ENCODE results near the gene NRL. TPM values are rescaled to one million over a fixed set of nuclear protein-coding genes. Genes with fewer than 3 reads are reported as not detected.

Gene NRL
- total and polyA plus RNA-seq, 8 donors, result 0.37 to 2.4 (median 1.4) TPM

DNA sequence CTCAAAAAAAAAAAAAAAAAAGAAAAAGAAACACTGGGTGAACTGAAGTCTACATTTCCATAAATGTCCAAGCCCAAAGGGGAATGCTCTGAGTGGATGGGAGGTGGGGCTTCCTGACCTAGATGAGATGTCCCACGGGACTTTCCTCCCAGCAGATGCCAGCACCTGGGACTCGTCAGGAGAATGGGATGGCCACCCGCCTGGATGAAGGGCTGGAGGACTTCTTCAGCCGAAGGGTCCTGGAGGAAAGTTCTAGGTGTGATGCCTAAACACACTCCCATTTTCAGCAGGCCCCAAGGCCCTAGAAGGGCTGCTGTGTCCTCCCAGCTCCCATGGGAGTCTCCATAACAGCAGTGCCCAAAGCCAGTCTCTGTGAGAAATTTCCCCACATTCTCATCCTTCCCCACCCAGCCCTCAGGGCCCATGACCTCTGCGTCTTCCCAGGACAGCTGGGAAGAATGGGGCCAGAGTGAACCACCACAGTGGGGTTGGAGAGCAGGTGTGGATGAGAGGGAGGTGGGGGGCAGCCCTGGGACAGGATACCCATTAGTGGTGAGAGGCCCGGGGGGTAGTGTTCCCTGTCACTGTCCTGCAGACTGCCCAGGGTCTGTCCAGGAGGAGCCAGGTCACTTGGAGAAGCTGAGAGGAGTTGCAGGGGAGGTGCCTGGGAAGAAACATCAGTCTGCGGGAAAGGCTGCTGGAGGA lies 50.5 kb downstream of the NRL start:
- Histone ChIP-seq H3K4me3 (no peak overlapping the region), H3K4me1 (peaks cover 8 to 10% (median 9%) of the 10 kb centered on the region in 3 donors), H3K9me3 (no peaks in the 10 kb centered on the region), H3K27me3 (no peaks in the 10 kb centered on the region), H3K36me3 (no peaks in the 10 kb centered on the region), H3K27ac (no peak overlapping the region)
- intact Hi-C loops (cut with DNase I), result no loop called here
- TF ChIP-seq, protein P1, sequence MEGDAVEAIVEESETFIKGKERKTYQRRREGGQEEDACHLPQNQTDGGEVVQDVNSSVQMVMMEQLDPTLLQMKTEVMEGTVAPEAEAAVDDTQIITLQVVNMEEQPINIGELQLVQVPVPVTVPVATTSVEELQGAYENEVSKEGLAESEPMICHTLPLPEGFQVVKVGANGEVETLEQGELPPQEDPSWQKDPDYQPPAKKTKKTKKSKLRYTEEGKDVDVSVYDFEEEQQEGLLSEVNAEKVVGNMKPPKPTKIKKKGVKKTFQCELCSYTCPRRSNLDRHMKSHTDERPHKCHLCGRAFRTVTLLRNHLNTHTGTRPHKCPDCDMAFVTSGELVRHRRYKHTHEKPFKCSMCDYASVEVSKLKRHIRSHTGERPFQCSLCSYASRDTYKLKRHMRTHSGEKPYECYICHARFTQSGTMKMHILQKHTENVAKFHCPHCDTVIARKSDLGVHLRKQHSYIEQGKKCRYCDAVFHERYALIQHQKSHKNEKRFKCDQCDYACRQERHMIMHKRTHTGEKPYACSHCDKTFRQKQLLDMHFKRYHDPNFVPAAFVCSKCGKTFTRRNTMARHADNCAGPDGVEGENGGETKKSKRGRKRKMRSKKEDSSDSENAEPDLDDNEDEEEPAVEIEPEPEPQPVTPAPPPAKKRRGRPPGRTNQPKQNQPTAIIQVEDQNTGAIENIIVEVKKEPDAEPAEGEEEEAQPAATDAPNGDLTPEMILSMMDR (IDR thresholded peaks at IDR 0.05), result no peak
- ATAC-seq (no peak), FAIRE-seq (no peak), DNase-seq (peak in 3 of 6 donors; percentile 13 to 47 (median 42))
- WGBS, 2 donors, result 83 to 86% methylated on average over 7 of the region's 7 CpGs

DNA sequence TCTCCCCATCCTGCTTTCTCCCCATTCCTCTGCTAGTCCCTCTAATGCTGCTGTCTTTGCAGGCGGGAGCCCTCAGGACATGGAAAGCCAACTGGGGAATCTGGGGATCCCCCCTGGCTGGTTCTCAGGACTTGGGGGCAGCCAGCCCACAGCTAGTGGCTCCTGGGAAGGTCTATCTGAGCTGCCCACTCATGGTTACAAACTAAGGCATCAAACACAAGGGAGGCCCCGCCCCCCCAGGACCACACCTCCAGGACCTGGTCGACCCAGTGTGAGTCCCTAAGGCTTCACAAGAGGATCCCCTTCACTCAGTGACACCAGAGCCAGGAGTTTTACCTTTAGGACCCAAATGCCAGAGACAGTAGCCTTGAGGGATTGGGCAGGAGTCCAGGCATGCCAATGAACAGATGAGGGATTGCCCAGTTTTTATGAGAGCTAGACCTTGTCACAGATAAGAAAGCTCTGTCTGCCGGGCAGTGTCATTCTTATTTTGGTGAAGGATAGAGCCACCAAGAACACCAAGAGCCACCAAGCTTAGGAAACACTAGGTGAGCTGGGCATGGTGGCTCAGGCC lies 51.4 kb downstream of the NRL start:
- 56 to 70% methylated on average over 4 of the region's 4 CpGs for WGBS, 2 donors
- no peak overlapping the region for H3K27ac ChIP-seq
- H3K4me1 ChIP-seq, result peaks cover 8 to 13% (median 9%) of the 10 kb centered on the region in 3 donors
- H3K36me3 ChIP-seq, result no peaks in the 10 kb centered on the region
- FAIRE-seq (no peak), ATAC-seq (no peak), DNase-seq (peak in 2 of 6 donors; percentile 9 to 52)
- no peaks in the 10 kb centered on the region for H3K9me3 ChIP-seq
- no peak overlapping the region for H3K4me3 ChIP-seq
- no peaks in the 10 kb centered on the region for H3K27me3 ChIP-seq
- intact Hi-C loops (cut with DNase I), result no loop called here
- TF ChIP-seq, protein P1 (IDR thresholded peaks at IDR 0.05), result no peak

DNA sequence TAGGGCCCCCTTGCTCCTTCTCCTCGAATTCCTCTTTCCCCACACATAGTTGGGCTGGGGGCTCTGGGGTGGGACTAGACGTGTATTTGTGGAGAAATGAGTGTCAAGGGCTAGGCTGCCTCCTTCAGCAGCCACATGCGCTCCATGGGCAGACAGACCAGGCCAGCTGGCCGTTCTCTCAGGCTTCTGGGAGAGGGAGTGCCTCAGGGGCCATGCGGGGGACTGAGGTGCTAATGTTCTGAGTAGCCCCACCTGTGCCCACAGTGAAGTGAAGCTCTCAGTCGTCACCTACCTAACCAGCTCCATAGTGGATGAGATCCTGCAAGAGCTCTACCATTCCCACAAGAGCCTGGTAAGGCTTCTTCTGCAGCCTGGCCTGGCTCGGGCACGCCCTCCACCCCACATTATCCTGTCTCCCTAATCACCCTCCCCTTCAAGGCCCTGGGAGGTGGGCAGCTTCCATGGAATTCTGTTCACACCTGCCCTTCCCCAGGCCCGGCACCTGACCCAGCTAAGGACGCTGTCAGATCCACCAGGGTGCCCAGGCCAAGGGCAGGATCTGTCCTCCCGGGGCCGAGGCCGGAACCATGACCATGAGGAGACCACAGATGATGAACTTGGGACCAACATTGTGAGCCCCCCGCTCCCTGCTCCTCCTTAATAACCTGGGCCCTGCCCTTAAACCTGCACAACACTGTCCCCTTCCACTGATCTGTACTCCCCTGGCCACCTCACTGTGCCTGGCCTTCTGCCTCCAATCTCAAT lies 52.4 kb downstream of the NRL start:
- intact Hi-C loops (cut with DNase I), result no loop called here
- Histone ChIP-seq H3K4me3 (no peak overlapping the region), H3K27ac (peak overlapping the region in 2 of 4 donors; percentile 0 to 6), H3K4me1 (peaks cover 8 to 13% (median 9%) of the 10 kb centered on the region in 3 donors), H3K36me3 (no peaks in the 10 kb centered on the region), H3K27me3 (no peaks in the 10 kb centered on the region), H3K9me3 (no peaks in the 10 kb centered on the region)
- peak in 5 of 6 donors; percentile 26 to 77 (median 62) for DNase-seq
- ATAC-seq, result peak; percentile 29 to 68 (median 48)
- WGBS, 2 donors, result 68 to 71% methylated on average over 14 of the region's 14 CpGs
- no peak for FAIRE-seq
- TF ChIP-seq, protein P1 (IDR thresholded peaks at IDR 0.05), result no peak

DNA sequence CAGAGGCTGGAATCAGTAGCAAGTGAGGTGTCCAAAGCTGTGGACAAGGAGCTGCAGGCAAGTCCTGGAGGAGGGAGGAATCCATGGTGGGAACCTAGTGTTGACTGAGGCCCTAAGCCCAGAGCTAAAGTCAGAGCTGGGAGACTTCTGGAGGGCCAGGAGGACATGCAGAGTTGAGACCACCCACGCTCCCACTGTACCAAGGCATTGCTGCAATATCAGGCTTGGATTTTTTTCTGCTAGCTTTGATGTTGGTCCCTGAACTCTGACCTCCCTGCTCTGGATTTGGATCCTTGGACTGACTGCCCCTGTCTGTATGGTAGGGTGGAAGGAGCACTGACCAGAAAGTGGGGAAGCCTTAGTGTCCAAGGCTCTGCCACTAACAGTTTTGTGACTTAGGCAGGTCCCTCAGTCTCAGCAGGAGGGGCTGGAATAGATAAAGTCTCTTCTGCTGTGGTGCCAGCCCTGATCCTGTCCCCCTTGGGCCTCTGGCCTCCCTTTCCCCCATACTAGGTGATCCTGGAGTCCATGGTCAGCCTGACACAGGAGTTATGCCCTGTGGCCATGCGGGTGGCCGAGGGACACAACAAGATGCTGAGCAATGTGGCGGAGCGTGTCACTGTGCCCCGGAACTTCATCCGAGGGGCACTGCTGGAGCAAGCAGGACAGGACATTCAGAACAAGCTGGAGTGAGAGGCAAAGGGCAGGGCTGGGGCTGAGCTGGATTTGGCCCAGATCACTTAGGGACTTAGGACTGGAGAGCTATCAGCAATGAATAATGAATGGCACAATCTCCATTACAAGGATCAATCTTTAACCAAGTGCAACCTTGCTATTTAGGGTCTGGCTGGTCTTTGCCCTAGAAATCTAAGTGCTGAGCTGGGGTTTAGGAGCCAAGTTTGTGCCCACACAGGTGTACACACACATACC lies 53.5 kb downstream of the NRL start:
- peak in 3 of 6 donors; percentile 11 to 65 (median 54) for DNase-seq
- no peaks in the 10 kb centered on the region for H3K36me3 ChIP-seq
- 67 to 72% methylated on average over 7 of the region's 7 CpGs for WGBS, 2 donors
- TF ChIP-seq, protein P1 (IDR thresholded peaks at IDR 0.05), result no peak
- H3K27me3 ChIP-seq, result no peaks in the 10 kb centered on the region
- no peak overlapping the region for H3K4me3 ChIP-seq
- H3K27ac ChIP-seq, result peak overlapping the region in 2 of 4 donors; percentile 0 to 6
- H3K9me3 ChIP-seq, result no peaks in the 10 kb centered on the region
- peak; percentile 5 to 58 (median 40) for ATAC-seq
- intact Hi-C loops (cut with DNase I), result no loop called here
- H3K4me1 ChIP-seq, result peaks cover 8 to 13% (median 9%) of the 10 kb centered on the region in 3 donors
- no peak for FAIRE-seq

Measured in pancreas (tissue), 10 donors.